CMK (cell line): ENCODE measurements around the gene DSC3.
"Not testable (repeated sequence)": the region's sequence is repeated elsewhere in the genome, so short reads cannot be mapped to it uniquely, and the experiment has no call there.

Source experiments
- DNase-seq: peaks from one replicate; pipeline ENCODE4 v3.0.0-alpha.2; 2010; ENCODE audit warnings: low read depth

DSC3 gene

DNA sequence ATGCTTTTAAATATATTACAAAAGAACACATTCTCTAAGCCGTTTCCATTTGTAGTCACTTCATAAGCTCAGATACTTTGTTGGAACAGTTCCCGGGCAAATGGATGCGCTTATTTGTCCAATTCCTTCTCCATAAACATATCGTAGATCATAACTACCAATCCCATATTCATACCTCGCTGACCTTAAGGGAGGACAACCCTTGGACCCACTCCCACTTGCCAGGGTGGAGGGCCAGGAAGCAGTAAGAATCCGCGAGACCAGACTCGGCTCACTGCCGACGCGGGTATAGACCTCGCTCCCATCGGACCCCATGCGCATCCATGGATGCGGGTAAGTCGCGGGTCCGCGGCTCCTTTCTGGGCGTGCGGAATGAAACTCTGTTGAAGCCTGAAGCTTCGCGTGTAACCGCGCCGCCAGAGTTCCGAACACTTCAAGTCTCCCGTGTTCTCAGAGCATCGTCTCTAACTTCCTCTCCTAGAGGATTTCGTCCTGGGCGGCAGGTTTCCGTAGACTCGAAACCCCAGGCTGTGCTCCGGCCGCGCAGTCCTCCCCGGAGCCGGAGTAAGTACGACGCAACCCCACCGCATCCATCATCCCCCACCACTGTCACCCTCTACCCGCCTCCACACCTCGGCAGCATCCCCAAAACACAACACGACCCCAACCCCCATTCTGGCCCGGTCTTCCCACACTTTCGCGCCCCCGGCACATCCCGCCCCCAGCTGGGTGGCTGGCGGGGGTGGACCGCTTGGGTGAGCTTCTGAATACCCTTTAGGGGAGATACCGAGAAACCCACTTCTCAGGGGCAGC lies 1.1 kb downstream of the DSC3 start:
- DNase-seq = no peak

DNA sequence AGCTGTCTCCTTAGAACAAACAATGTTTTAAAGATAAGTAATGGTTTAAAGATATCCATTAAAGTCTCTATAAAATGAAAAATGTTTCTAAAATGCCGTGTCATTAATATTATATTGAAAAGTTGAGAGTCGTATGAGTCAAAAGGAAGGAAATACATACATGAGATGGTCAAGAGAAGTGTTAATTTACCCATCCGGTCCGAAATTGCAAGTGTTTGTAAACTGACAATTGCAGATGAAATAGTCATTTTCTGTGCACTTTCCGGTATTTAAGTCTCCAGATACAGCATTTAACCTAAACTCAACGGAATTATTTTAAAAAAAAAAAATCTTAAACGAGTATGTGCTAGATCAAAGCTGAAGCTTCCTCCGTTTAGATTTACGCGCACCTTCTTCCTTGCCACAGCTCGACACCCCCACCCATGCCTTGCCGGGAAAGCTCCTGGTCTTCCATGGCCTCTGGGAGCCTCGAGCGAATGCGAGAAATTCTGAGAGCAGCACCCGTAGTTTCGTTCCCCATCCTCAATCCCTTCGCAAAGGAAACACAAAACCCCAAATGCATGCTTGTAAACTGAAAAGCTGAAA lies 1.8 kb downstream of the DSC3 start:
- no peak for DNase-seq

GRCh38 chr18:31039426-31039825 lies 3.1 kb downstream of the DSC3 start:
- DNase-seq = no peak

GRCh38 chr18:31037686-31038085 lies 4.9 kb downstream of the DSC3 start:
- DNase-seq = not testable (repeated sequence)

DNA sequence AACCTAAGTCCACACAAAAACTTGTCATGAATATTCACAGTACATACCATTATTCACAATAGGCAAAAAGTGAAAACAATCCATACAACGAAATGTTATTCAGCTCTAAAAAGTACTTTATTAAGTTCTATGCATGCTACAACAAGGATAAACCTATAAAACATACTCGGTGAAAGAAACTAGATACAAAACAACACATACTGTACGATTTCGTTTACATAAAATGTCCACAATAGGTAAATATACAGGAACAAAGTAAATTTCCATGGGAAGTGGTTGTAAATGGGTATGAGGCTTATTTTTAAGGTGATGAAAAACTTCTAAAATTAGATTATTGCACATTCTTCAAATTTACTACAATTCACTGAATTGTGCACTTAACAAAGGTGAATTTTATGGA lies 8.0 kb downstream of the DSC3 start:
- DNase-seq = no peak

GRCh38 chr18:31030574-31031278 lies 11.8 kb downstream of the DSC3 start:
- no peak for DNase-seq

- no peak for DNase-seq
Observed at GRCh38 chr18:31015715-31016434, 26.7 kb downstream of the DSC3 start.

GRCh38 chr18:31011455-31011854 lies 31.1 kb downstream of the DSC3 start:
- not testable (repeated sequence) for DNase-seq

- no peak for DNase-seq
Observed at GRCh38 chr18:31010601-31011000, 31.9 kb downstream of the DSC3 start.

GRCh38 chr18:30999887-31000628 lies 42.5 kb downstream of the DSC3 start:
- DNase-seq = no peak

DNA sequence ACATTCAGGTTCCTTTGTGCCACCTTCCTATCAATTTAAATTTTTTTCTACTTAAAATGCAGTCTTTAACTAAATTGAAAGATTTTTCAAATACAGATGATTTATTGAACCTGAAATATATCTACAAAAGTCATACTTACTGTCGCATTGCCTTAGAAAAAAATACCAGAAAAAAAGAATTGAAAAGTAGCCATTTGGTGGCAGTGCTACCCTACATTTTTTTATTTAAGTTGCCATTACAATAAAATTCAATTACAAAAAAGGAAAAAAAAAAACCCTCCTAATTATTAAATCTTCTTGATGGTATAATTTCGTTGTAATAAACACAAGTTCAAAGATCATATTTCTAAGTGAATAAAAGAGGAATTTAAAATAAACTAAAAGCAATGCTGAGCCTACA lies 43.4 kb downstream of the DSC3 start:
- no peak for DNase-seq

- DNase-seq = no peak
Observed at GRCh38 chr18:30997223-30997622, 45.3 kb downstream of the DSC3 start.

- DNase-seq = no peak
Observed at GRCh38 chr18:30992231-30992630, 50.3 kb downstream of the DSC3 start.

DNA sequence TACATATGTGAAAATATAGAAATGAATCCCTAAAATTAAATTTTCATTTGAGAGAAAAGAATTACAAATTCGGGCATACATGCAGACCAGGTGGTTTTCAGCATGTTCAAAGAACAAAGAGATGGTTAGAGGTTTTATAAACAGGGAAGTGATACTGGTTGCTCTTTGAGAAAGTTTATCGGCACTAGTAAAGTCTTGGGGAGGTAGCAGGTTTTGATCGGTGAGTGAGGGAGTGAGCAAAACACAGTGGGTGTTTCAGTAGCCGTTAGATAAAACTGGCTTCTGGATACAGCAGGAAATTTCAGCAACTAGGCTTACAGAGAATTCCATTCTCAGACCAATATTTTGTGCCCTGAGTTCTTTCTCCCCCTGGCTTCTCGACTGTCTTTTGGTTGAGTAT lies 51.1 kb downstream of the DSC3 start:
- DNase-seq = no peak

GRCh38 chr18:30989141-30989540 lies 53.4 kb downstream of the DSC3 start:
- no peak for DNase-seq

GRCh38 chr18:30988440-30988839 lies 54.1 kb downstream of the DSC3 start:
- DNase-seq = no peak

GRCh38 chr18:30987467-30988241 lies 54.9 kb downstream of the DSC3 start:
- DNase-seq = no peak

- DNase-seq = no peak
Observed at GRCh38 chr18:30985753-30986152, 56.8 kb downstream of the DSC3 start.

DNA sequence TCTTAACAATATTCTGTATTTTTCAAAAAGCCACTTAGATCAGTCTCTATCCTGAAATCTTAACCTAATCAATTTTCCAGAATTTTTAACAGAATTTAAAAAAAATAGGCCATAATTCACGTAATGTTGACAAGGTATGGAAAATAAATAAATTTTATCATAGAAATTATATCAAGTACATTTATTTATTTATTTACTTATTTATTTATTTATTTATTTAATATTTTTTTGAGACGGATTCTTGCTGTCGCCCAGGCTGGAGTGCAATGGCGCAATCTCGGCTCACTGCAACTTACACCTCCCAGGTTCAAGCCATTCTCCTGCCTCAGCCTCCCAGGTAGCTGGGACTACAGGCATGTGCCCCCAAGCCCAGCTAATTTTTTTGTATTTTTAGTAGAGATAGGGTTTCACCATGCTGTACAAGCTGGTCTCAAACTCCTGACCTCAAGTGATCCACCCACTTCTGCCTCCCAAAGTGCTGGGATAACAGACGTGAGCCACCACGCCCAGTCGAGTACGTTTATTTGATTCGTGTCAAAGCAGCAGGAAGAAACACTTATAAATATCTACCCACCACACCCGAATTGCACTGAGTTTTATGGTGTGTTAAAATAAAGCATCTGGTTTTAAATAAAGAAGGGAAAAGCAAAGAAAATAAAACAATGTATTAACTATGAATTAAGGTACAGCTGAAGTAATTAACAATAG lies 60.1 kb downstream of the DSC3 start:
- DNase-seq = no peak

DNA sequence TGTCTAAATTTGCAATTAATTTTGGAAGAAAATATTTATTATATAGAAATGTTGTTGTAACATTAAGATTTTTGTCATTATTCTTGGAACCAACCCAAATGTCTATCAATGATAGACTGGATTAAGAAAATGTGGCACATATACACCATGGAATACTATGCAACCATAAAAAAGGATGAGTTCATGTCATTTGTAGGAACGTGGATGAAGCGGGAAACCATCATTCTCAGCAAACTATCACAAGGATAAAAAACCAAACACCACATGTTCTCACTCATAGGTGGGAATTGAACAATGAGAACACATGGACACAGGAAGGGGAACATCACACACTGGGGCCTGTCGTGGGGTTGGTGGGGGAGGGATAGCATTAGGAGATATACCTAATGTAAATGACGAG lies 64.5 kb downstream of the DSC3 start:
- not testable (repeated sequence) for DNase-seq
